Suprapubic skin (tissue), 4 donors: ENCODE results near the gene RPL36AL. TPM values are rescaled to one million over a fixed set of nuclear protein-coding genes. Genes with fewer than 3 reads are reported as not detected.
"Not testable (repeated sequence)": the region's sequence is repeated elsewhere in the genome, so short reads cannot be mapped to it uniquely, and the experiment has no call there.

Experiments used
- DNase-seq, 2 donors: peaks; one replicate each; pipeline ENCODE4 v3.0.0-alpha.2; 2019; ENCODE audit warnings: low spot score in 2 of 2
- H3K27ac ChIP-seq: fragments of 200-600 bp; sonication (generic); one replicate; pipeline ENCODE4 v1.5.1; 2019
- H3K27me3 ChIP-seq: fragments of 200-600 bp; sonication (generic); one replicate; pipeline ENCODE4 v1.5.1; 2019
- H3K36me3 ChIP-seq: fragments of 200-600 bp; sonication (generic); one replicate; pipeline ENCODE4 v1.5.1; 2019
- H3K4me1 ChIP-seq: fragments of 200-600 bp; sonication (generic); one replicate; pipeline ENCODE4 v1.5.1; 2019
- H3K4me3 ChIP-seq: fragments of 200-600 bp; sonication (generic); one replicate; pipeline ENCODE4 v1.5.1; 2019; ENCODE audit warnings: mild to moderate bottlenecking
- H3K9me3 ChIP-seq: fragments of 200-600 bp; sonication (generic); one replicate; pipeline ENCODE4 v1.5.1; 2019
- CTCF ChIP-seq, 2 donors: fragments of 200-600 bp in 1 of 2; fragments of 450-650 bp in 1 of 2; sonication (generic) in 1 of 2; IDR thresholded peaks; one replicate each; pipeline ENCODE4 v1.5.1; 2016 to 2019; ENCODE audit warnings: antibody characterized with exemption in 2 of 2, mild to moderate bottlenecking in 1 of 2, moderate library complexity in 1 of 2
- EP300 ChIP-seq: sonication (generic); formaldehyde crosslinking; IDR thresholded peaks from one replicate; pipeline ENCODE4 v1.6.1; 2017; ENCODE audit warnings: antibody characterized with exemption
- POLR2A ChIP-seq, 2 donors: fragments of 450-650 bp; IDR thresholded peaks; one replicate each; pipeline ENCODE4 v1.6.1; 2017; ENCODE audit warnings: antibody characterized with exemption in 2 of 2, mild to moderate bottlenecking in 2 of 2, moderate library complexity in 2 of 2
- POLR2AphosphoS5 ChIP-seq, 3 donors: sonication (generic); formaldehyde crosslinking; IDR thresholded peaks; one replicate each; pipeline ENCODE4 v1.6.1; 2017; ENCODE audit warnings: antibody characterized with exemption in 3 of 3
- WGBS: methylation state at CpG from one replicate; pipeline ENCODE4 v1.1.5; 2018; 5-methylcytosine and 5-hydroxymethylcytosine counted together
- total RNA-seq, 4 donors: library from RNA; depleted of rRNA; stranded (reverse); fragments of >200 nt; gene quantifications; one replicate each; pipeline ENCODE4 v1.1.0, GENCODE V29; 2016

RPL36AL gene
- 100 to 1,000 TPM; 150 to 232 (median 182) TPM for total RNA-seq

- no peaks in the 10 kb centered on the region for H3K9me3 ChIP-seq
- DNase-seq, result peak; percentile 98 to 99
- peak within 1 kb of the TSS; percentile 99 for H3K27ac ChIP-seq
- TF ChIP-seq CTCF (IDR thresholded peaks at IDR 0.05), result peak in 1 of 2 donors; percentile 16
- peak; percentile 95 to 97 for TF ChIP-seq POLR2A (IDR thresholded peaks at IDR 0.05)
- TF ChIP-seq EP300, result no peak
- TF ChIP-seq POLR2AphosphoS5 (IDR thresholded peaks at IDR 0.05), result peak; percentile 79 to 87 (median 81)
- no peaks in the 10 kb centered on the region for H3K27me3 ChIP-seq
- peaks cover 13% of the 10 kb centered on the region for H3K36me3 ChIP-seq
- peaks cover 53% of the 10 kb centered on the region for H3K4me1 ChIP-seq
- peak within 1 kb of the TSS; percentile 99 for H3K4me3 ChIP-seq
- 0% methylated on average over 57 of the region's 85 CpGs for WGBS
Observed at GRCh38 chr14:49620182-49621113, at the start of gene RPL36AL, which contains the start of gene MGAT2. TSS of gene RPL36AL (minus strand) at chr14:49620626. CDS start at chr14:49619104, 1,522 bp downstream. TSS of gene MGAT2 (plus strand) at chr14:49620799. CDS start at chr14:49621269, 470 bp downstream.

DNA sequence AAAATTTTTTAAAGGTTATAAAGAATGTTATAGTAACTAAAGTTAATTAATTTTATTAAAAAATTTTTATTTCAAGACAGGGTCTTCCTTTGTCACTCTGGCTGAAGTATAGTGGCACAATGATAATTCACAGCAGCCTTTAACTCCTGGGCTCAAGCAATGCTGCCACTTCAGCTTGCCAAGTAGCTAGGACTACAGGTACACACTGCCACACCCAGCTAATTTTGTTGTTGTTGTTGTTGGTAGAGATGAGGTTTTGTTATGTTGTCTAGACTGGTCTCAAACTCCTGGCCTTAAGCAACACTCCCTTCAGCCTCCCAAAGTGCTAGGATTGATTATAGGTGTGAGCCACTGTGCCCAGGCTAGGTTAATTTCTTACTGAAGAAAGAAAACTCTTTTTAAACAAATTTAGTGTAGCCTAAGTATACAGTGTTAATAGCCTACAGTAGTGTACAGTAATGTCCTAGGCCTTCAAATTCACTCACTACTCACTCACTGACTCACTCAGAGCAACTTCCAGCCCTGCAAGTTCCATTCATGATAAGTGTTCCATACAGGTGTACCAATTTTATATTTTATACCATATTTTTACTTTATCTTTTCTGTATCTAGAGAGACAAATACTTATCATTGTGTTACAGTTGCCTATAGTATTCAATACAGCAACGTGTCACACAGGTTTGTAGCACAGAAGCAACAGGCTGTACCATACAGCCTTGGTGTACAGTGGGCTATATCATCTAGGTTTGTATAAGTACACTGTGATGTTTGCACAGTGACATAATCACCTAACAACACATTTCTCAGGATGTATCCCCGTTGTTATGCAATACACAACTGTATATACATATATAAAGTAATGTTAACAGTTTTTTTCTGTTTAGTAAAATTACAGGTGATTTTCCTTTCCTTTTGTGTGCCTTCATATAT is 39.4 kb upstream of the RPL36AL start:
- Histone ChIP-seq H3K4me1 (peaks cover 3% of the 10 kb centered on the region), H3K27ac (no peak overlapping the region), H3K9me3 (no peaks in the 10 kb centered on the region), H3K4me3 (no peak overlapping the region), H3K27me3 (no peaks in the 10 kb centered on the region), H3K36me3 (no peaks in the 10 kb centered on the region)
- no peak for DNase-seq
- WGBS, result 87% methylated on average over 2 of the region's 2 CpGs
- TF ChIP-seq POLR2AphosphoS5 (IDR thresholded peaks at IDR 0.05) (no peak), POLR2A (IDR thresholded peaks at IDR 0.05) (no peak), CTCF (IDR thresholded peaks at IDR 0.05) (no peak), EP300 (no peak)

DNA sequence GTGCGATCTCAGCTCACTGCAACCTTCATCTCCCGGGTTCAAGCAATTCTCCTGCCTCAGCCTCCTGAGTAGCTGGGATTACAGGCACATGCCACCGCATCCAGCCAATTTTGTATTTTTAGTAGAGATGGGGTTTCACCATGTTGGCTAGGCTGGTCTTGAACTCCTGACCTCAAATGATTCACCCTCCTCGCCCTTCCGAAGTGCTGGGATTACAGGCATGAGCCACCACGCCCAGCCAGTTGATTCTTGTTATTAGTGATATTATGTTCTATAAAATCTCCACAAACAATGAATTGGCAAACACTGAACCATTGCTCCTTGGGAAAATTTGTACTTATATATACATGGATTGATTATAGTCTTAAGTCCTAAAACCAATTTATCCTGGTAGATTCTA is 37.1 kb upstream of the RPL36AL start:
- not testable (repeated sequence) for DNase-seq, H3K9me3 ChIP-seq, H3K27ac ChIP-seq, H3K27me3 ChIP-seq, H3K36me3 ChIP-seq, H3K4me3 ChIP-seq, H3K4me1 ChIP-seq
- 85% methylated on average over 6 of the region's 6 CpGs for WGBS

- no peak for DNase-seq
- TF ChIP-seq POLR2A (IDR thresholded peaks at IDR 0.05) (no peak), CTCF (IDR thresholded peaks at IDR 0.05) (no peak), POLR2AphosphoS5 (IDR thresholded peaks at IDR 0.05) (no peak), EP300 (no peak)
- Histone ChIP-seq H3K9me3 (no peaks in the 10 kb centered on the region), H3K36me3 (peaks cover 3% of the 10 kb centered on the region), H3K4me1 (peaks cover 3% of the 10 kb centered on the region), H3K27me3 (no peaks in the 10 kb centered on the region), H3K27ac (no peak overlapping the region), H3K4me3 (no peak overlapping the region)
- WGBS, result 94% methylated on average over 3 of the region's 3 CpGs
Observed at GRCh38 chr14:49654511-49654910, 34.1 kb upstream of the RPL36AL start.

GRCh38 chr14:49653508-49653907 is 33.1 kb upstream of the RPL36AL start:
- Histone ChIP-seq H3K36me3 (peaks cover 3% of the 10 kb centered on the region), H3K4me3 (no peak overlapping the region), H3K9me3 (no peaks in the 10 kb centered on the region), H3K4me1 (no peaks in the 10 kb centered on the region), H3K27ac (no peak overlapping the region), H3K27me3 (no peaks in the 10 kb centered on the region)
- TF ChIP-seq EP300, result no peak
- TF ChIP-seq CTCF (IDR thresholded peaks at IDR 0.05), result no peak
- no peak for TF ChIP-seq POLR2AphosphoS5 (IDR thresholded peaks at IDR 0.05)
- TF ChIP-seq POLR2A (IDR thresholded peaks at IDR 0.05), result no peak
- DNase-seq, result no peak
- 96% methylated on average over 6 of the region's 6 CpGs for WGBS
